GM12878 (cell line): ENCODE data around the gene CACNA2D1. TPM values are rescaled to one million over a fixed set of nuclear protein-coding genes. Genes with fewer than 3 reads are reported as not detected.

Experiments used
- ATAC-seq: fragments of 200-7000 bp; cut with Tn5 transposase; 3 replicates; pipeline ENCODE4 v1.9.1; 2020; ENCODE audit warnings: mild to moderate bottlenecking, moderate library complexity
- BruUV-seq: library from RNA; stranded (reverse); fragments of 400-500 nt; replicated peaks from 2 replicates; lab custom pipeline; 2021; lab: Mats Ljungman, UMichigan
- CTCF ChIA-PET: fragments of 300-600 bp; sonication (Branson Sonifier 250); formaldehyde crosslinking; extraction: SDS; loops from one replicate; lab custom pipeline; 2021; ENCODE audit warnings: inconsistent platforms; lab: Yijun Ruan, JAX
- POLR2A ChIA-PET: fragments of 350-600 bp; formaldehyde crosslinking; extraction: SDS; loops from one replicate; lab custom pipeline; 2021; ENCODE audit warnings: inconsistent platforms; lab: Charles Lee
- RAD21 ChIA-PET: fragments of 300-600 bp; sonication (Branson Sonifier 250); formaldehyde crosslinking; loops from one replicate; lab custom pipeline; 2023; ENCODE audit warnings: antibody characterized with exemption; ENCODE audit not compliant: unreplicated experiment; lab: Charles Lee
- SMC1A ChIA-PET: fragments of 300-600 bp; sonication (Branson Sonifier 250); formaldehyde crosslinking; loops from one replicate; lab custom pipeline; 2023; ENCODE audit not compliant: unreplicated experiment, uncharacterized antibody; lab: Charles Lee
- DNase-seq: peaks from one replicate; pipeline ENCODE4 v3.0.0-alpha.2; 2011; ENCODE audit warnings: low read depth, low spot score
- FAIRE-seq: peaks from 3 replicates; lab custom pipeline; 2011; peaks lifted over from hg19 to GRCh38; lab: Jason Lieb, UNC
- H2AFZ ChIP-seq: 2 replicates; pipeline ENCODE4 v1.6.0; 2011; ENCODE audit warnings: low read depth, low read length, control low read depth; ENCODE audit not compliant: control insufficient read depth
- H3K27ac ChIP-seq: 2 replicates; pipeline ENCODE4 v1.5.1; 2011; ENCODE audit warnings: control low read depth; ENCODE audit not compliant: control insufficient read depth, insufficient read depth
- H3K27me3 ChIP-seq, 2 experiments: replicated peaks in 1 of 2; 2 replicates each; pipeline versions ENCODE4 v1.6.0 to v1.6.1; 2011; ENCODE audit warnings: low read length in 1 of 2; ENCODE audit not compliant: control insufficient read depth in 2 of 2, insufficient read depth in 2 of 2
- H3K36me3 ChIP-seq, 2 experiments: 2 replicates each; pipeline ENCODE4 v1.5.1; 2011; ENCODE audit warnings: low read length in 1 of 2; ENCODE audit not compliant: control insufficient read depth in 2 of 2, insufficient read depth in 2 of 2
- H3K4me1 ChIP-seq: 2 replicates; pipeline ENCODE4 v1.6.1; 2011; ENCODE audit warnings: mild to moderate bottlenecking, low read length, moderate library complexity, mixed read lengths; ENCODE audit not compliant: control insufficient read depth, insufficient read depth
- H3K4me2 ChIP-seq: 2 replicates; pipeline ENCODE4 v1.6.0; 2011; ENCODE audit warnings: control low read depth; ENCODE audit not compliant: control insufficient read depth, insufficient read depth
- H3K4me3 ChIP-seq: fragments of 200-600 bp; sonication (generic); 2 replicates; pipeline ENCODE4 v1.5.1; 2016
- H3K79me2 ChIP-seq: 2 replicates; pipeline ENCODE4 v1.6.0; 2011; ENCODE audit warnings: low read length; ENCODE audit not compliant: control insufficient read depth, insufficient read depth
- H3K9ac ChIP-seq: 2 replicates; pipeline ENCODE4 v1.8.0; 2011; ENCODE audit warnings: low read length, control low read depth, mixed read lengths; ENCODE audit not compliant: control insufficient read depth, insufficient read depth
- H3K9me3 ChIP-seq: replicated peaks from 3 replicates; pipeline ENCODE4 v1.5.1; 2011; ENCODE audit warnings: mild to moderate bottlenecking, low read length; ENCODE audit not compliant: control insufficient read depth, insufficient read depth
- H4K20me1 ChIP-seq: 2 replicates; pipeline ENCODE4 v1.6.0; 2011; ENCODE audit not compliant: control insufficient read depth, insufficient read depth
- CBX3 ChIP-seq: fragments of 200-600 bp; sonication (generic); IDR thresholded peaks from 2 replicates; pipeline ENCODE4 v1.6.1; 2016; ENCODE audit warnings: low read depth, borderline replicate concordance
- CHD2 ChIP-seq: IDR thresholded peaks from 2 replicates; pipeline ENCODE4 v1.6.1; 2011; ENCODE audit warnings: low read depth, low read length, improper control_type of control experiment, borderline replicate concordance
- EZH2 ChIP-seq: IDR thresholded peaks from 2 replicates; pipeline ENCODE4 v1.6.1; 2012; ENCODE audit warnings: low read depth, mild to moderate bottlenecking, control low read depth, inconsistent platforms, low read length, borderline replicate concordance; ENCODE audit not compliant: control insufficient read depth
- POLR2A ChIP-seq: IDR thresholded peaks from 2 replicates; pipeline ENCODE4 v1.6.1; 2011; ENCODE audit warnings: low read depth, mild to moderate bottlenecking, low read length
- RELA ChIP-seq: fragments of 450-650 bp; IDR thresholded peaks from 2 replicates; pipeline ENCODE4 v1.8.0; 2014; ENCODE audit warnings: borderline replicate concordance; ENCODE audit not compliant: partially characterized antibody
- SPI1 ChIP-seq: IDR thresholded peaks from 2 replicates; pipeline ENCODE4 v1.6.1; 2011; ENCODE audit warnings: low read depth, mild to moderate bottlenecking, low read length, moderate library complexity, borderline replicate concordance; ENCODE audit not compliant: insufficient read depth
- SRF ChIP-seq, 2 experiments: IDR thresholded peaks; 2 replicates each; pipeline ENCODE4 v1.6.1; 2011; ENCODE audit warnings: low read depth in 2 of 2, low read length in 2 of 2, mild to moderate bottlenecking in 1 of 2, moderate library complexity in 1 of 2
- SUZ12 ChIP-seq: fragments of 200-600 bp; sonication (generic); IDR thresholded peaks from one replicate; pipeline ENCODE4 v1.6.1; 2018; ENCODE audit warnings: antibody characterized with exemption, mild to moderate bottlenecking; ENCODE audit not compliant: unreplicated experiment
- WRNIP1 ChIP-seq: IDR thresholded peaks from 2 replicates; pipeline ENCODE4 v1.6.1; 2011; ENCODE audit warnings: low read depth, low read length, improper control_type of control experiment, borderline replicate concordance
- WGBS: methylation state at CpG from one replicate; pipeline ENCODE4 v1.1.6; 2016; ENCODE audit warnings: low lambda C conversion rate; ENCODE audit not compliant: insufficient replicate concordance, insufficient coverage; ENCODE audit errors: missing lambda C conversion rate; 5-methylcytosine and 5-hydroxymethylcytosine counted together
- in situ Hi-C: fragments of 300-500 bp; cut with MboI; formaldehyde crosslinking; loops from 9 replicates; pipeline ENCODE4 v1.14.3; 2018; ENCODE audit warnings: mixed read lengths
- intact Hi-C: fragments of 100-400 bp; cut with micrococcal nuclease; formaldehyde crosslinking; loops from one replicate; pipeline ENCODE4 v1.14.2; 2022; ENCODE audit not compliant: unreplicated experiment
- polyA plus RNA-seq, 11 experiments: library from polyadenylated mRNA; depleted of rRNA in 4 of 11; unstranded in 6 of 11; stranded (reverse) in 5 of 11; fragments of >200 nt; fragmentation: Nextera tagmentation in 4 of 11; fragmentation: Illumina TruSeq in 1 of 11; extraction: Ambion mirVana in 4 of 11; extraction: Trizol in 1 of 11; gene quantifications; 1 replicate in 1 of 11; 2 replicates in 10 of 11; pipeline versions ENCODE4 v1.2.1 to v1.2.3, GENCODE V29; 2011 to 2016; ENCODE audit warnings: inconsistent platforms in 2 of 11, missing spikeins in 2 of 11, low read depth in 1 of 11
- total RNA-seq, 4 experiments: library from RNA; depleted of rRNA in 3 of 4; stranded (reverse); fragments of >200 nt in 3 of 4; fragmentation: Illumina TruSeq in 1 of 4; extraction: Trizol in 1 of 4; gene quantifications; 2 replicates each; pipeline versions ENCODE4 v1.2.1 to v1.2.3, GENCODE V29; 2013 to 2021
- TF ChIP-seq, protein P1 (sequence below): fragments of 450-650 bp; IDR thresholded peaks from 2 replicates; pipeline ENCODE4 v1.6.1; 2014; ENCODE audit warnings: mild to moderate bottlenecking
- TF ChIP-seq, protein P2 (sequence below): fragments of 450-650 bp; IDR thresholded peaks from 2 replicates; pipeline ENCODE4 v1.6.1; 2017; ENCODE audit warnings: borderline replicate concordance
- TF ChIP-seq, protein P3 (sequence below): fragments of 450-650 bp; IDR thresholded peaks from 2 replicates; pipeline ENCODE4 v1.6.1; 2018; ENCODE audit warnings: mild to moderate bottlenecking, low read depth, moderate library complexity; ENCODE audit not compliant: partially characterized antibody

The CACNA2D1 gene
- total and polyA plus RNA-seq, 10 of the 15 experiments (the other 5 are each of a cell fraction or from before 2014, with no cell fraction given): 0.14 to 14.8 (median 0.97) TPM

DNA sequence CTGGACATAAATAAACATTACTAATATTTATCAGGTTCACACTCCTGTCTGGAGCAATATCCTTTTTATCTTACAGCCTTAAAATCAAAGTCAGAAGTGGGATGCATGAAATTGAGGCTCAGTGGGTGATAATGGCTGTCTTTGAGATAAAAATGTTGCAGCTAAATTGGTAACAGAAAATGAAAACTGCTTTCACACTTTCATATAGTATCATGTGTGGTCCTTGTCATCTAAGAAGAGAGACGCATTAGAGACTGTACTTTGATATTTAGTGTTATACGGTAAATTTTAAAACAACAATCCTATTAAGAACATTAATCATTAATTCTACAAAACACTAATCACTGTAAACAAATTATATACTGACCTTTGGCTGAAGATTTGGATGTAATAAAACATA, 438.5 kb downstream of the CACNA2D1 start:
- H3K9me3 ChIP-seq: no peaks in the 10 kb centered on the region
- no peak overlapping the region for H3K4me2 ChIP-seq
- FAIRE-seq: no peak
- no TSS peak for BruUV-seq
- WGBS: 98% methylated on average over 2 of the region's 2 CpGs
- H3K27ac ChIP-seq: no peak overlapping the region
- CTCF ChIA-PET: interaction anchor here (1.3 kb wide), 1 partner anchor 16 kb away, joined by 3 read pairs; no protein-coding TSS in a partner anchor
- no peak for DNase-seq
- no peaks in the 10 kb centered on the region for H4K20me1 ChIP-seq
- RAD21 ChIA-PET: interaction anchor here (1.2 kb wide), 1 partner anchor 10 kb away, joined by 3 read pairs; no protein-coding TSS in a partner anchor
- H3K36me3 ChIP-seq: no peaks in the 10 kb centered on the region
- no peak overlapping the region for H2AFZ ChIP-seq
- SMC1A ChIA-PET: interaction anchor here (0.8 to 1.6 kb wide), 4 partner anchors 12 to 318 kb away, joined by 3 to 6 read pairs (median 3); no protein-coding TSS in a partner anchor
- POLR2A ChIA-PET: no interaction called here
- in situ Hi-C loops (no loop called here), intact Hi-C loops (no loop called here)
- no peak overlapping the region for H3K4me3 ChIP-seq
- H3K4me1 ChIP-seq: no peaks in the 10 kb centered on the region
- H3K27me3 ChIP-seq: no peaks in the 10 kb centered on the region
- ATAC-seq: peak; percentile 57
- no peak overlapping the region for H3K9ac ChIP-seq
- TF ChIP-seq SPI1: no peak
- no peak for TF ChIP-seq SUZ12
- TF ChIP-seq, protein P1, sequence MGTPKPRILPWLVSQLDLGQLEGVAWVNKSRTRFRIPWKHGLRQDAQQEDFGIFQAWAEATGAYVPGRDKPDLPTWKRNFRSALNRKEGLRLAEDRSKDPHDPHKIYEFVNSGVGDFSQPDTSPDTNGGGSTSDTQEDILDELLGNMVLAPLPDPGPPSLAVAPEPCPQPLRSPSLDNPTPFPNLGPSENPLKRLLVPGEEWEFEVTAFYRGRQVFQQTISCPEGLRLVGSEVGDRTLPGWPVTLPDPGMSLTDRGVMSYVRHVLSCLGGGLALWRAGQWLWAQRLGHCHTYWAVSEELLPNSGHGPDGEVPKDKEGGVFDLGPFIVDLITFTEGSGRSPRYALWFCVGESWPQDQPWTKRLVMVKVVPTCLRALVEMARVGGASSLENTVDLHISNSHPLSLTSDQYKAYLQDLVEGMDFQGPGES: no peak
- no peak for TF ChIP-seq WRNIP1
- no peak for TF ChIP-seq POLR2A
- TF ChIP-seq, protein P2, sequence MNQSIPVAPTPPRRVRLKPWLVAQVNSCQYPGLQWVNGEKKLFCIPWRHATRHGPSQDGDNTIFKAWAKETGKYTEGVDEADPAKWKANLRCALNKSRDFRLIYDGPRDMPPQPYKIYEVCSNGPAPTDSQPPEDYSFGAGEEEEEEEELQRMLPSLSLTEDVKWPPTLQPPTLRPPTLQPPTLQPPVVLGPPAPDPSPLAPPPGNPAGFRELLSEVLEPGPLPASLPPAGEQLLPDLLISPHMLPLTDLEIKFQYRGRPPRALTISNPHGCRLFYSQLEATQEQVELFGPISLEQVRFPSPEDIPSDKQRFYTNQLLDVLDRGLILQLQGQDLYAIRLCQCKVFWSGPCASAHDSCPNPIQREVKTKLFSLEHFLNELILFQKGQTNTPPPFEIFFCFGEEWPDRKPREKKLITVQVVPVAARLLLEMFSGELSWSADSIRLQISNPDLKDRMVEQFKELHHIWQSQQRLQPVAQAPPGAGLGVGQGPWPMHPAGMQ: no peak
- no peak for TF ChIP-seq CHD2
- TF ChIP-seq, protein P3, sequence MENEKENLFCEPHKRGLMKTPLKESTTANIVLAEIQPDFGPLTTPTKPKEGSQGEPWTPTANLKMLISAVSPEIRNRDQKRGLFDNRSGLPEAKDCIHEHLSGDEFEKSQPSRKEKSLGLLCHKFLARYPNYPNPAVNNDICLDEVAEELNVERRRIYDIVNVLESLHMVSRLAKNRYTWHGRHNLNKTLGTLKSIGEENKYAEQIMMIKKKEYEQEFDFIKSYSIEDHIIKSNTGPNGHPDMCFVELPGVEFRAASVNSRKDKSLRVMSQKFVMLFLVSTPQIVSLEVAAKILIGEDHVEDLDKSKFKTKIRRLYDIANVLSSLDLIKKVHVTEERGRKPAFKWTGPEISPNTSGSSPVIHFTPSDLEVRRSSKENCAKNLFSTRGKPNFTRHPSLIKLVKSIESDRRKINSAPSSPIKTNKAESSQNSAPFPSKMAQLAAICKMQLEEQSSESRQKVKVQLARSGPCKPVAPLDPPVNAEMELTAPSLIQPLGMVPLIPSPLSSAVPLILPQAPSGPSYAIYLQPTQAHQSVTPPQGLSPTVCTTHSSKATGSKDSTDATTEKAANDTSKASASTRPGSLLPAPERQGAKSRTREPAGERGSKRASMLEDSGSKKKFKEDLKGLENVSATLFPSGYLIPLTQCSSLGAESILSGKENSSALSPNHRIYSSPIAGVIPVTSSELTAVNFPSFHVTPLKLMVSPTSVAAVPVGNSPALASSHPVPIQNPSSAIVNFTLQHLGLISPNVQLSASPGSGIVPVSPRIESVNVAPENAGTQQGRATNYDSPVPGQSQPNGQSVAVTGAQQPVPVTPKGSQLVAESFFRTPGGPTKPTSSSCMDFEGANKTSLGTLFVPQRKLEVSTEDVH: no peak
- TF ChIP-seq RELA: no peak
- TF ChIP-seq SRF (IDR thresholded peaks at IDR 0.05; ENCODE audit: low read depth in 2 of 2, low read length in 2 of 2): no peak
- TF ChIP-seq CBX3: no peak
- no peak for TF ChIP-seq EZH2
- H3K79me2 ChIP-seq: no peaks in the 10 kb centered on the region
